Sigmoid colon (tissue), 7 donors: ENCODE results near the gene ITGB8. TPM values are rescaled to one million over a fixed set of nuclear protein-coding genes. Genes with fewer than 3 reads are reported as not detected.
A peak's percentile ranks its signal among the peaks of the same experiment; 100 is the strongest.

Experiments used
- DNase-seq: peaks from one replicate; pipeline ENCODE4 v3.0.0-alpha.2; 2019
- H3K27ac ChIP-seq, 4 donors: fragments of 200-600 bp; sonication (generic); one replicate each; pipeline ENCODE4 v1.5.1; 2016 to 2019; ENCODE audit warnings: mild to moderate bottlenecking in 1 of 4
- H3K27me3 ChIP-seq, 3 donors: fragments of 200-600 bp; sonication (generic); one replicate each; pipeline ENCODE4 v1.5.1; 2019; ENCODE audit warnings: mild to moderate bottlenecking in 1 of 3
- H3K36me3 ChIP-seq, 4 donors: fragments of 200-600 bp; sonication (generic); one replicate each; pipeline ENCODE4 v1.5.1; 2016 to 2019
- H3K4me1 ChIP-seq, 4 donors: fragments of 200-600 bp; sonication (generic); one replicate each; pipeline ENCODE4 v1.5.1; 2017 to 2019
- H3K4me3 ChIP-seq, 4 donors: fragments of 200-600 bp; sonication (generic); one replicate each; pipeline ENCODE4 v1.5.1; 2017 to 2019; ENCODE audit warnings: mild to moderate bottlenecking in 2 of 4, moderate library complexity in 1 of 4
- H3K9me3 ChIP-seq, 4 donors: fragments of 200-600 bp in 3 of 4; sonication (generic) in 3 of 4; one replicate each; pipeline versions ENCODE4 v1.5.1 to v1.6.1; 2013 to 2019
- CTCF ChIP-seq, 4 experiments: fragments of 450-650 bp in 3 of 4; fragments of 200-600 bp in 1 of 4; IDR thresholded peaks; one replicate each; pipeline ENCODE4 v1.5.1; 2016 to 2019; ENCODE audit warnings: antibody characterized with exemption in 4 of 4, mild to moderate bottlenecking in 3 of 4, moderate library complexity in 2 of 4
- EP300 ChIP-seq, 4 donors: sonication (generic); formaldehyde crosslinking; IDR thresholded peaks; one replicate each; pipeline ENCODE4 v1.6.1; 2017; ENCODE audit warnings: antibody characterized with exemption in 4 of 4
- POLR2A ChIP-seq, 2 donors: fragments of 450-650 bp; IDR thresholded peaks; one replicate each; pipeline ENCODE4 v1.6.1; 2016; ENCODE audit warnings: antibody characterized with exemption in 2 of 2, mild to moderate bottlenecking in 2 of 2, moderate library complexity in 2 of 2
- POLR2AphosphoS5 ChIP-seq, 4 donors: sonication (generic); formaldehyde crosslinking; IDR thresholded peaks; one replicate each; pipeline ENCODE4 v1.6.1; 2017; ENCODE audit warnings: antibody characterized with exemption in 4 of 4
- WGBS, 2 donors: extraction: QIAGEN DNeasy Blood & Tissue Kit; methylation state at CpG; one replicate each; pipeline ENCODE4 v1.1.7; 2013; 5-methylcytosine and 5-hydroxymethylcytosine counted together
- intact Hi-C: fragments of 100-400 bp; cut with DNase I; formaldehyde crosslinking; loops from one replicate; pipeline ENCODE4 v1.15.1; 2023
- polyA plus RNA-seq, 3 donors: library from polyadenylated mRNA; stranded (reverse); fragments of 200-250 nt; gene quantifications; one replicate each; pipeline ENCODE4 v1.2.3, GENCODE V29; 2013
- total RNA-seq, 4 donors: library from RNA; depleted of rRNA; stranded (reverse); fragments of >200 nt; gene quantifications; one replicate each; pipeline ENCODE4 v1.1.0, GENCODE V29; 2016
- donor health status: healthy with polysubstance abuse.
- donor health status: Bipolar disorder and iron deficiency.
- donor health status: healthy.

Gene ITGB8
- total and polyA plus RNA-seq, 7 donors, result 0.23 to 22.4 (median 9.0) TPM

- no peak for DNase-seq
- Histone ChIP-seq H3K4me3 (no peak overlapping the region), H3K4me1 (no peaks in the 10 kb centered on the region), H3K27me3 (no peaks in the 10 kb centered on the region), H3K36me3 (no peaks in the 10 kb centered on the region), H3K27ac (no peak overlapping the region), H3K9me3 (no peaks in the 10 kb centered on the region)
- WGBS, 2 donors, result 49 to 73% methylated on average over 7 of the region's 7 CpGs
- intact Hi-C loops, result no loop called here
- TF ChIP-seq CTCF (IDR thresholded peaks at IDR 0.05) (no peak), POLR2A (IDR thresholded peaks at IDR 0.05) (no peak), POLR2AphosphoS5 (IDR thresholded peaks at IDR 0.05) (no peak), EP300 (IDR thresholded peaks at IDR 0.05) (no peak)
These were observed 22.8 kb upstream of the ITGB8 start for GRCh38 chr7:20307901-20308300.

- TF ChIP-seq POLR2AphosphoS5 (IDR thresholded peaks at IDR 0.05) (no peak), POLR2A (IDR thresholded peaks at IDR 0.05) (no peak), CTCF (IDR thresholded peaks at IDR 0.05) (no peak), EP300 (IDR thresholded peaks at IDR 0.05) (no peak)
- no peak for DNase-seq
- 82 to 88% methylated on average over 3 of the region's 3 CpGs for WGBS, 2 donors
- intact Hi-C loops, result loop anchor here (10.0 kb wide), 2 partner anchors 326 to 556 kb away; no protein-coding TSS in a partner anchor
- no peaks in the 10 kb centered on the region for H3K4me1 ChIP-seq
- no peaks in the 10 kb centered on the region for H3K36me3 ChIP-seq
- no peak overlapping the region for H3K4me3 ChIP-seq
- H3K27me3 ChIP-seq, result no peaks in the 10 kb centered on the region
- no peaks in the 10 kb centered on the region for H3K9me3 ChIP-seq
- no peak overlapping the region for H3K27ac ChIP-seq
These were observed 20.4 kb upstream of the ITGB8 start for GRCh38 chr7:20310301-20310700.

DNA sequence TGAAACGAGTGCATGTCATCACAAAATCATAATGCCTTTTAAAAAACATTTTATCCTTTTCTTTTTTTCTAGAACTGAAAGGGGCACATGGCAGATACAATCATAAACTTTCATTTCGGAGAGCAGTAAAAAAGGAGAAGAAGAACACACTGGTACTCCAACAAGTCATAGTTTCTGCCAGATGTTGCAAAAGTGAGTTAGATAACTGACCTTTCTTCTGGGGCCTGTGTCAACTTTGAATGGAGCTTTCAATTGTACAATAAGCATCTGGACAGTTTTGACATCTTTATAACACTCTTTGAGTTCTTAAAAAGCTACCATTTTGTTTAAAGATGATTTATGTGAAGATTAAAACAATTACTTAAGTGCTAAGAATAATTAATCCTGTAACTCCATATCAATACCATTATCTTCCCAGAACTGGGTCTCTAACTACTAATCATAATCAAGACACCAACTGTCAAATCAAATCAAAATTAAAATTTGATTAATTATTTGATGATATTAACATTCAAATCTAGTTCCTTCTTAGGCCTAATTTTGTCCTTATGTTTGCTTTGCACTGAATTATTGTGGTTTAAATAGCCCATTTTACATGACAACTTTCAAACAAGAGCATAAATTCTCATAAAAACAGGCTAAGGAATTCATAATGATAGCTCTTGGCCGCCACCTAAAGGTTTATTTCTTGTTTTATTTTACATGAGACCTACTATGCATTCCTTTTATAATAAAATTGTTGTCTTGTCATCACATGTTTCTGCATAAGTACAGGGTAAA, 19.5 kb upstream of the ITGB8 start:
- TF ChIP-seq POLR2A (IDR thresholded peaks at IDR 0.05) (no peak), CTCF (IDR thresholded peaks at IDR 0.05) (peak in 2 of 4 experiments; percentile 15 to 24), EP300 (IDR thresholded peaks at IDR 0.05) (no peak), POLR2AphosphoS5 (IDR thresholded peaks at IDR 0.05) (no peak)
- no peaks in the 10 kb centered on the region for H3K9me3 ChIP-seq
- intact Hi-C loops, result loop anchor here (10.0 kb wide), 2 partner anchors 326 to 556 kb away; no protein-coding TSS in a partner anchor
- no peaks in the 10 kb centered on the region for H3K36me3 ChIP-seq
- no peaks in the 10 kb centered on the region for H3K4me1 ChIP-seq
- no peak overlapping the region for H3K4me3 ChIP-seq
- H3K27me3 ChIP-seq, result no peaks in the 10 kb centered on the region
- WGBS, 2 donors, result 44 to 52% methylated on average over 3 of the region's 3 CpGs
- no peak overlapping the region for H3K27ac ChIP-seq
- DNase-seq, result no peak

DNA sequence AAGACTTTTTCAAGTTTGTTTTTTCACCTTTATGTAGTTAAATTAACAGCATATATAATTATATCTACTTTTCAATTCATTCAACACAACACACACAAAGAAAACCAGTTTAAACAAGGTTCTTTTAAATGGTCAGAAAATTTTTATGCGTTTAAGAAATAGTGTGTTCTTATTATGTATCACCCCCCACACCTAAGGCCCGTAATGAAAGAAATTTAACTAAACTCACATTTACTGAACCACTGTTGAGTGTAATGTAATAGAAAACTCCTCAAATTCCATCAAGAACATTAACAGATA, 19.0 kb upstream of the ITGB8 start:
- Histone ChIP-seq H3K27me3 (no peaks in the 10 kb centered on the region), H3K4me3 (no peak overlapping the region), H3K36me3 (no peaks in the 10 kb centered on the region), H3K9me3 (no peaks in the 10 kb centered on the region), H3K4me1 (no peaks in the 10 kb centered on the region), H3K27ac (no peak overlapping the region)
- intact Hi-C loops, result loop anchor here (10.0 kb wide), 2 partner anchors 327 to 557 kb away; no protein-coding TSS in a partner anchor
- no peak for TF ChIP-seq POLR2AphosphoS5 (IDR thresholded peaks at IDR 0.05)
- TF ChIP-seq EP300 (IDR thresholded peaks at IDR 0.05), result no peak
- no peak for TF ChIP-seq POLR2A (IDR thresholded peaks at IDR 0.05)
- no peak for TF ChIP-seq CTCF (IDR thresholded peaks at IDR 0.05)
- WGBS, 2 donors, result 82 to 89% methylated on average over 2 of the region's 2 CpGs
- no peak for DNase-seq
